Stimulated activated CD8-positive, alpha-beta memory T cell treated with anti-CD3 and anti-CD28 coated beads, Interleukin-4, amount 100 ng/mL, for 48 hours (primary cell): ENCODE results near the gene ITGB1BP2.
"Not testable (repeated sequence)": the region's sequence is repeated elsewhere in the genome, so short reads cannot be mapped to it uniquely, and the experiment has no call there.

Experiments
- DNase-seq: peaks from one replicate; pipeline ENCODE4 v3.0.0-alpha.2; 2020

ITGB1BP2 gene

DNA sequence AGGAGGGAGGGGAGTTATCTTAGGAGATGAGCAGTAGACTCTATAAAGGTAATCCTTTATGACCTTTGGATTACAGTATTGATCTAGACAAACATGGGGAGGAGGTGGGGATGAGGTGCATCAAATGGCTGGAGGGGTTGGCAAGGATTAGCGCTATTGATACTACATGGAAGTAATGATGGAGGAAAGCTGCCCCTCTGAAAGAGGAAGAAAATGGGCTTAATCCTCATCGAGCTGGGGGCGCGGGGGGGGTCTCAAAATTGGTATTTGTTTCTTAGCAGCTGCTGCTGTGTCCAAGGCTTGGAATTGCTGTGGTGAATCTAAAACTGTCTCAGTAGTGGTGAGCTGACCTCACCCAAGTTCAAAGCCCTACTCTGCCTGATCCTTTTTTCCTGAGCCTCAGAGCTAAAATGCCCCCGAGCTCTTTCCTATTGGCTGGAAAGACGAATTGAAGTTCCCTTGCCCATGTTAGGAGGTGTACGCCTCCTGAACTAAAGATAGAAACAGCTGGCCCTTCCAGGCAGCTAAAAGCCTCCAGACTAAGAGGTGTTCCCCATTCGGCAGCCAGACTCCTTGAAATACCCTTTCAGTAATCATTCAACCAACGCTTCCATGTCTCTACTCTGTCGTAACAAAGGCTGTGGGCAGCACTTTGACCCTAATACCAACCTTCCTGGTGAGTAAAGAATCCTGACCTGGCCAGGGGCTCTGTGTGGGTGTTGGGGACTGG lies at the start of gene ITGB1BP2:
ITGB1BP2 (plus strand) TSS at position 556 of the 730 bp plus-strand sequence; CDS start at position 613, 57 bp downstream.
- DNase-seq, result no peak

DNA sequence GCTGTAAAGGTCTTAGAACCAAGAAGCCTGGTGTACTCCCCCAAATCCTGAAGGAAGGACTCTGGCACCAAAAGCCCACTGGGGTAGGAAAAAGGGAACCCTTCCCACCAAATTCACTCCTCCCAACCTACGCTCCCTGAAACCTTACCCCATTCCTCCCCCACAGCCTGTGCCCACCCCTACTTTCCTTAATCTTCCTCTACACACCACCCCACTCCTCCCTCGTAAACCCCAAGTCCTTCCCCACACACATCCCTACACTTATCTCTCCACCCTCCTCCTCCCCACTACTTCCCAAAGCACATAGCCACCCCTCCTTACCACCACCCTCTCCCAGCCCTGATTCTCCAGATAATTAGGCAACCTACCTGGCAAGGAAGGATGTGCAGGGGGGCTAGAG lies 49.3 kb upstream of the ITGB1BP2 start:
- no peak for DNase-seq

DNA sequence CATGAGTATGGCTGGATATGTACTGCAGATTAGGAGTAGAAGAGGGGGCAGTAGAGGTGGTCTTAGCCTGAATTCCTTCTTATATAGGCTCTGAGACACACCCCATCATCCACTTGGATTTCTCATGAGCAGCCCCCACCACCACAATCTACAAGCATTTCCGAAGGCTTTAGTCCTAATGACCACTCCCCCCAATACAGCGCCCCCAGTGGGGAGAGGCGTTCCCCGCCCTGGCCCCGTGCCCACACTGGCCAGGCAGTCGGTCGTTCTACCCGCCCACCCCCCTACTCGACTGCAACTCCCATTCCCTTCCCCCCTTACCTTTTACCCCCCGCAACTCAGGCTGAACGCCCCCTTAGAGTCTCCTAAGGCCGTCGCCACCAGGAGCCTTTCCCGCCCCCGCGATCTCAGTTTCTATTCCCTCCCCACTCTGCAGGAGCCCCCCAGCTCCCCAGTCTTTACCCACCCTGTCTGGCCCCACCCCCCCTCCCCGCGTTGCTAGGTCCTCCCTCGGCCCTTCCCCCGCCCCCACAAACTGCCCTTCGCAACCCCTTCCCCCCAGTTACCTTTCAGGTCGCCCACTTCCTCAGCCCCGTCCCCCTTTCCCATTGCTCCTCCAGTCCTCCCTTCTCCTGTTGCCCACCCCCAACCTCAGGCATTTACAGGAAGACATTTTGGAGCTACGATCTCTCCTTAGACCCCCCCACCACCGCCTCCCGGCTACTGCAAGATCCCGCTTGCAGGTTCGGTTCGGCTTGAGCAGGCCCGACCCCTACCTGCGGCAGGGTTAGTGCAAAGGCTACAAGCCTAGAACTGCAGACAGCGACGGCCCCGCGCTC lies 48.1 kb upstream of the ITGB1BP2 start:
- DNase-seq, result peak; percentile 63

DNA sequence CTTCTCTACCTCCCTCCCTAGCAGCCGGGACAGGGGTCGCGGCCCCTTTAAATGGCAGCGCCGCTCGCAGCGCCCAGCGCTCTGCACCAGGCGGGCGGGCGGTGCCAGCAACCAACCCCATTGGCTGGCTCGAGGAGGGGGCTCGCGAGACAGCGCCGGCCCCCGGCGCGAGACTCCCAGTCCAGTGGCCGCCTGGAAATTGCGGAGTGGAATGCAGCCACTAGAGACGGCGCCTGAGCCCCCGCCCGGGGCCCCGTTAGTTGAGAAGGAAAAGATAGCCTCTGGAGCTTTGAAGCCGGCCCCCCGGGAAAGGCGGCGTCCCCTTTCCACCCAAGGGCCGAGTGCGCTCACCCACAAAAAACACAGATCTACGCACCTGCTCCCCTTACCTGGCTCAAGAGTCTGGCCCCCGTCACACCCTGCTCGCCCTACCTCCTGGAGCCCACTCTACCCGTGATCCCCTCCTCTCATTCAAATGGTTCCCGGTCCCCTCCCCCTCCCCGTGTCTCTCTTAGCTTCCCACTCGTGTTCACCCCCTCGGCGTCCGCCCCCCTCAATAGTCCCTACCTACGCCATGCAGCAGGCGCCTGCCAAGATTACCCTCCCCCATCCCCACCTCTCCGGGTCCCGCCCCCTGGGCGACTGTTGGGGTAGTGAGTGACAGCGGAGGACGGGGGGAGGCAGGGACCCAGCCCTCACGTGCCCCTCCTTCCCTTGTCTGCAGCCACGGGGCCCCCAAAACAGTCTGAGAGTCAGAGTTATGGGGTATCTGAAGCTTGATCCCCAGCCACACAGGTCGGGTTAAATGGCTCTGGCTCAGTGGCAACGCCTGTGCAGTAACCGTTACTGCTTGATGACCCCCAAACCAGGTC lies 47.2 kb upstream of the ITGB1BP2 start, which contains the start of gene ZMYM3:
ZMYM3 (minus strand) TSS at position 49 of the 872 bp plus-strand sequence. CDS start 885 bp downstream, outside the sequence.
- DNase-seq, result peak; percentile 81

DNA sequence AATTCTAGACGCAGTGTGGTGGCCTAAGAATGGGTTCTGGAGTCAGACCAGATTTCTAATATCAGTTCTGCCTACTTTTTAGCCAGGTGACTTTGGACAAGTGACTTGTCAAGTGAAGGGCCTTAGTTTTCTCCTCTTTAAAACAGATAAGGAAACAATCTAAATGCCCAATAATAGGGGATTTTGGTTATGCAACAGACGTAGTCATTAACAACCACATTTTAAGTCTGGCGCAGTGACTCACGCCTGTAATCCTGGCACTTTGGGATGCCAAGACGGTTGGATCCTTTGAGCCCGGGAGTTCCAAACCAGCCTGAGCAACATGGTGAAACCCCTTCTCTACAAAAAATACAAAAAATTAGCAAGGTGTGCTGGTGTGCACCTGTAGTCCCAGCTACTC lies 45.5 kb upstream of the ITGB1BP2 start:
- no peak for DNase-seq

DNA sequence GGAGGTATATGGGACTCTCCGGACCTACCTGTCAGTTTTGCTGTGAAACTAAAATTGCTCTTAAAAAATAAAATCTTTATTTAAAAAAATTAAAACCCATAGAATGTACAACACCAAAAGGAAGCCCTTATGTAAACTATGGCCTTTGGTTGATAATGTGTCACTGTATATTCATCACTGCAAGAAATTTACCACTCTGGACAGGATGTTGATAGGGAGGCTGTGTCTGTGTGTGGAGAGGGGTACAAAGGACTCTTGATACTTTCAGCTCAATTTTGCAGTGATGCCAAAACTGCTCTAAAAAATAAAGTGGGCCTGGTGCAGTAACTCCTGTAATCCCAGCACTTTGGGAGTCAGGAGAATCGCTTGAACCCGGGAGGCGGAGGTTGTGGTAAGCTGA lies 44.7 kb upstream of the ITGB1BP2 start:
- DNase-seq, result no peak

DNA sequence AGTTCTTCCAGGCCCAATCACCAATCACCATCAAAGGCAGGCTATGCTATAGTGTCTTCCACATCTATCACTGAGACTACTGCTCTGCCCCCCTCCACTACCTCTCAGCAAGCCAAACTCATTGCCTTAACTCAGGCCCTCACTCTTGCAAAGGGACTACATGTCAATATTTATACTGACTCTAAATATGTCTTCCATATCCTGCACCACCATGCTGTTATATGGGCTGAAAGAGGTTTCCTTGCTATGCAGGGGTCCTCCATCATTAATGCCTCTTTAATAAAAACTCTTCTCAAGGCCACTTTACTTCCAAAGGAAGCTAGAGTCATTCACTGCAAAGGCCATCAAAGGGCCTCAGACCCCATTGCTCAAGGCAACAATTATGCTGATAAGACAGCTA lies 32.9 kb upstream of the ITGB1BP2 start:
- DNase-seq, result not testable (repeated sequence)

DNA sequence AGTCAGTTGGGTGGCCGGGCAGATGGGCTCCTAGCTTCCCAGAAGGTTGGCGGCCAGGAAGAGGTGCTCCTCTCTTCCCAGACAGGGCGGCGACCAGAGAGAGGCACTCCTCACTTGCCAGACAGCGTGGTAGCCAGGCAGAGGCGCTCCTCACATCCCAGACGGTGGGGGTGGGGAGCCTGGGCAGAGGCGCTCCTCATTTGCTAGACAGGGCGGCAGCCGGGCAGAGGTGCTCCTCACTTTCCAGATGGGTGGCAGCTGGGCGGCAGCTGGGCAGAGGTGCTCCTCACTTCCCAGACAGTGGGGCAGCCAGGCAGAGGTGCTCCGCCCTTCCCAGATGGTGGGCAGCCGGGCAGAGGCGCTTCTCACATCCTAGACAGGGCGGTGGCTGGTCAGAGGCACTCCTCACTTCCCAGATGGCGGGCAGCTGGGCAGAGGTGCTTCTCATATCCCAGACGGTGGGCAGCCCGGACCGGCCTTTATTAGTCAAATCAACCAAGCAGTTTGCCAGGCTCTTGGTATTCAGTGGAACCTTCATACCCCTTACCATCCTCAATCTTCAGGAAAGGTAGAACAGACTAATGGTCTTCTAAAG lies 31.7 kb upstream of the ITGB1BP2 start:
- no peak for DNase-seq

DNA sequence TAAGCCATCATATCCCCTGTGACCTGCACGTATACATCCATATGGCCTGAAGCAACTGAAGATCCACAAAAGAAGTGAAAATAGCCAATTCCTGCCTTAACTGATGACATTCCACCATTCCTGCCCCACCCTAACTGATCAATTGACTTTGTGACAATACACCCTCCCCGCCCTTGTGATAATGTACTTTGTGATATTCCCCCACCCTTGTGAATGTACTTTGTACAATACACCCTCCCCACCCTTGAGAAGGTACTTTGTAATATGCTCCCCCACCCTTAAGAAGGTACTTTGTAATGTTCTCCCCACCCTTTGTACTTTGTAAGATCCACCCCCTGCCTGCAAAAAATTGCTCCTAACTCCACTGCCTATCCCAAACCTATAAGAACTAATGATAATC lies 29.2 kb upstream of the ITGB1BP2 start:
- not testable (repeated sequence) for DNase-seq

DNA sequence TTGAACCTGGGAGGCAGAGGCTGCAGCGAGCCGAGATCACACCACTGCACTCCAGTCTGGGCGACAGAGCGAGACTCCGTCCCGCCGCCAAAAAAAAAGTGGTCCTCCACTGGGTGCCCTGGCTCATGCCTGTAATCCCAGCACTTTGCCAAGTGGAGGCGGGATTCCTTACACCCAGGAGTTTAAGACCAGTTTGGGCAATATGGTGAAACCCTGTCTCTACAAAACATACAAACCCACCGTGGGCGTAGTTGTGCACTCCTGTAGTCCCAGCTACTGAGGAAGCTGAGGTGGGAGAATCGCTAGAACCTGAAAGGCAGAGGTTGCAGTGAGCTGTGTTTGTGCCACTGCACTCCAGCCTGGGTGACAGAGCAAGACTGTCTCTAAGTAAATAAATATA lies 20.2 kb upstream of the ITGB1BP2 start:
- DNase-seq, result not testable (repeated sequence)

DNA sequence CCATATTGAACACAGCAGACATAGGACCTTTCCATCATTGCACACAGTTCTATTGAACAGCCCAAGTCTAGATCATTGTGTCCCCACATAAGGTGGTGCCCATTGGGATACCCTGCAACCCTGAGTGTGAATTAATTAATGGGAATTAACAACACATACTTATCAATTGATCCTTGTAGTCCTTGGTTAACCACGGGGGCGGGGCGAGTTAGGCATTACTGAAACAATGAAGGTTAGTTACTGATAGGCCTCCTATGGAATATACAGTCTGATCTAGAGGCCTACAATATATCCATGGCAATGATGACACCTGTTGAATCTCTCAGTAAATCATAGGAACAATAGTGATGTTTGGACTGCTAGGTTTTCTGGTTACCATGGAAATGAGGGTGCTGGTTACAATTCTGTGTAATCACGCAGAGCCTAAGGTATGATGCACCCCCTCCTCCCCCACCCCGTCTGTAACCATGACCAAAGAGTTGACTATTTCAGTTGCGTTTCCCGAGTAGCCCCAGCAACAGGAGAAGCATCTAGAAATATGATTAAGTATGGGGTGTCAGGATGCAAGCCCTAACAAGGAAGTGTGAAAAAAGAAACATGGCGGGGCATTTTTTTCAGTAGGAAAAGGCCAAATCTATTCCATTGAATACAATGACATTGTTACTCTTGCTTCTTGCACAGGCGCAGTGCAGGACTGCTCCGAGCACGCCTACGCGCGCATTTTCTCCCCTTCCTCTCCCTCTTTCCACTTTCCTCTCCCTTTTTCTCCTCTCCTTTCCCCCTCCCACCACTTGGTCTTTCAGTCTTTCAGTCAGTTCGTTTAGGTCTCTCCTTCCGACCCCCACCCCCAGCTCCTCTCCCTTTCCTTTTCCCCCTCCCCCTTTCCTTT lies 18.8 kb upstream of the ITGB1BP2 start:
- peak; percentile 63 for DNase-seq

DNA sequence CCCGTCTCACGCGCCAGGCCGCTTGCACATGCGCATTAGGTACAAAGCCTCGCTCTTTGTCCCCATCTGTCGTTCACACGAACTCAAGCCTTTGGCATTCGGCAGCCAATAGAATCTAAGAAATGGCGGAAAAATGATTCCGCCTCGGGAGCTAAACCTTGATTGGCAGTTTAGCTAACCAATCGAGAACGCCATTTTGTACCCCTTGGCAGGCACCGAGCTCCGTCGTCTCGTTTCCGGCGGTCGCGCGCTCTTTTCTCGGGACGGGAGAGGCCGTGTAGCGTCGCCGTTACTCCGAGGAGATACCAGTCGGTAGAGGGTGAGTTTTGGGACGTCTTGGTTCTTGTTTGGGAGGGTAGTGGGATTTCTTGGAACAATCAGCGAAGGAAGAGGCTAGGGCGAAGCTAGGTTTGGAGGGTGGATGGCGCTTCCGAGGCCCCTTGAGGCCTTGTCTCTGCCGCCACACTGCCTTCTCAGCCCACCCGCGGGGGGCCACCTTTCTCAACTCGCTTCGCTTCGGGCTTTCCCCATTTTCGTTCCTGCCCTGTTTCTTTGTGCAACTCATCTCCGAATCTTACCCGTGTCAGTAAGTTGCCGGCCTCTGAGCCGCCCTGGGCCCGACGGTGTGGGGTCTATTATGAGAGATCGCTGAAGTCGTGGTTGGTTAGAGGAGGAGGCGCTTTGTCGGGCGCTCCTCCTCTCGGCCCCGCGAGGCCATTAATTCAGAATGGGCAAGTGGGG lies 18.0 kb upstream of the ITGB1BP2 start, which contains the start of gene NONO:
NONO (plus strand) TSS at position 233 of the 741 bp plus-strand sequence. CDS start 7,003 bp downstream, outside the sequence.
- peak; percentile 79 for DNase-seq

DNA sequence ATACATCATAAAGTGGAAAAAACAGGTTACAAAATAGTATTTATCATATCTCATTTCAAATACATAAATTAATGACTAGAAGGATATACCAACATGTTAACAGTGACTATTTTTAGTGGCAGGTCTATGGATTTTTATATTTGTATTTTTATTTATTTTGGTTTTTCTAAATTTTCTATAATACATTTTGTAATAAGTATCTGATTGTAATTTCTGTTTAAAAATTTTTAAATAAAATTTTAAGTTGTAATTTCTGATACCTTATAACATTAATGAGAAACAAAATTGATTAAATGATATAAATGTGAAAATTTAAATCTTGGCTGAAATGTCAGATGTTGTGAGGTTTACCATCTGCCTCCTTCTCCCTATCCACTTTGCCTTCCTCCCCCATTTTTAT lies 15.6 kb upstream of the ITGB1BP2 start:
- no peak for DNase-seq

DNA sequence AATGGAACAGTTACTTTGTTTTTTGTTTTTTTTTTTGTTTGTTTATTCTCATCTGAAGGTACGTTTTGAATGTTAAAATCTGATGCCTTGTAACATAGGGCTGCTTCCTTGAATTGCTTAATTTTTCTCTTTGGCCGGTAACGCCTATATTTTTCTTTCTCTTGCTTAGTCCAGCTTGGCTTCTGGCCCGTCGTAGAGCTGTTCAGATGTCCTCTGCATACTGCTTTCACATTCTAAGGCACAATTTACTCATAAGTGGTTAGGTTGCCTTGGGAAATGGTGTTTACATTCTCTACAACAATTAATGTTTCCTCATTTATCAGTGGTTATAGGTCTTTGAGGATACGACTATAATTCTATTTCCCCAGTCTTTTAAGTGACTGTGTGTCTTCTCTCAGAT lies 10.2 kb upstream of the ITGB1BP2 start:
- no peak for DNase-seq

DNA sequence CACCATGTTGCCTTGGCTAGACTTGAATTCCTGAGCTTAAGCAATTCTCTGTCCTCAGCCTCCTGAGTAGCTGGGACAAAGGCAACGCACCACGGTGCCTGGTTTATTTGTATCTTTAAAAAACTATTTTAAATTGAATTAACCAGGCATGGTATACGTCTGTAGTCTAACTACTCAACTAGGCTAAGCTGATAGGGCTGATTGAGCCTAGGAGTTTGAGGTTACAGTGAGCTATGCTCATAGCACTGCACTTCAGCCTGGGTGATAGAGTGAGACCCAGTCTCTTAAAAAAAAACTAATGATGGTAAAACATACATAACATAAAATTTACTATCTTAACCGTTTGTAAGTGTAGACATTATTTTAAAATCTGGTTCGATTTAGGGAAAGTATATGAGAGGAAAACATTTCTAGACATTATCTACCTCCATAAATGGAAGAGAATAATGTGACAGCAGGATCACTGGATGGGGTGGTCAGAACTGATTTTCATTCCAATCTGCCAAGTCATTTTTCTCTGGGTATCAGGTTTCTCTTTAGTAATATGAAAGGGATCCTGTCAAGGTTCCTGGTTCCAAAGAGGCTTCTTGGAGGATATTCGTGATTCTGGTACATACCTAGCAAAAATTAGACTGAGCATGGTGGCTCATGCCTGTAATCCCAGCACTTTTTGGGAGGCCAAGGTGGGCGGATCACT lies 8.7 kb upstream of the ITGB1BP2 start:
- DNase-seq, result no peak

DNA sequence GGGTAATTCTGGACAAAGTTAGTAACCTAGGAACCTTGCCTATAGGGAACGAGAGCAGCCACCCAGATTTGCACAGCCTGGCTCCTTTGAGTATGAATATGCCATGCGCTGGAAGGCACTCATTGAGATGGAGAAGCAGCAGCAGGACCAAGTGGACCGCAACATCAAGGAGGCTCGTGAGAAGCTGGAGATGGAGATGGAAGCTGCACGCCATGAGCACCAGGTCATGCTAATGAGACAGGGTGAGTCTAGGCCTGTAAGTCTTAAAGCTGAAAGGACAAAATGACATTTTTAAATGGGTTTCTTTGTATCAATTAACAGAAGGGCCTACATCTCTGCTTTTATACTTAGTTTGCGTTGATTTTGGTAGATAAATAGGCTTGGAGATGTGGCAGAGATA lies 4.7 kb upstream of the ITGB1BP2 start:
- DNase-seq, result no peak

DNA sequence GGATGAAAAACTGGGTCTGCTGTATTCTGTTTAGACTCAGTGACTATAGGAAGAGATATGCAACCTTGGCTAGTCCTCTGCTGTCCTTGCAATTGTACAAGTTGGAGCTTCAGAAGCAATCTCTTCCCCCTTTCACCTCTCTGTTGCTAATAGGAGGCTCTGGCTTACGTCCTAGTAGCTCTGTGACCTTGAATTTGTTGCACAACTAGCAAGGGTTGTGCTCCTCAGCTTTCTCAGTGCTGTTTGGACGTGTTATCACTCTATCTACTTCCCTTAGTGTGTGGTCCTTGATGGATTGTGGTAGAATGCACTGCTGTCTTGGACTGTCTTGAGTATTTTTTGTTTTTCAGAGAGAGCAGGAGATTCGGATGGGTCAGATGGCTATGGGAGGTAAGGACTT lies 3.4 kb upstream of the ITGB1BP2 start:
- no peak for DNase-seq

DNA sequence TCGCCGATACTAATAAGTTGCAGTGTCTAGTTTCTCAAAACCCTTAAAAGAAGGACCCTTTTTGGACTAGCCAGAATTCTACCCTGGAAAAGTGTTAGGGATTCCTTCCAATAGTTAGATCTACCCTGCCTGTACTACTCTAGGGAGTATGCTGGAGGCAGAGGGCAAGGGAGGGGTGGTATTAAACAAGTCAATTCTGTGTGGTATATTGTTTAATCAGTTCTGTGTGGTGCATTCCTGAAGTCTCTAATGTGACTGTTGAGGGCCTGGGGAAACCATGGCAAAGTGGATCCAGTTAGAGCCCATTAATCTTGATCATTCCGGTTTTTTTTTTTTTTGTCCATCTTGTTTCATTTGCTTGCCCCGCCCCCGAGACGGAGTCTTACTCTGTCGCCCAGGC lies 1.5 kb upstream of the ITGB1BP2 start:
- not testable (repeated sequence) for DNase-seq

DNA sequence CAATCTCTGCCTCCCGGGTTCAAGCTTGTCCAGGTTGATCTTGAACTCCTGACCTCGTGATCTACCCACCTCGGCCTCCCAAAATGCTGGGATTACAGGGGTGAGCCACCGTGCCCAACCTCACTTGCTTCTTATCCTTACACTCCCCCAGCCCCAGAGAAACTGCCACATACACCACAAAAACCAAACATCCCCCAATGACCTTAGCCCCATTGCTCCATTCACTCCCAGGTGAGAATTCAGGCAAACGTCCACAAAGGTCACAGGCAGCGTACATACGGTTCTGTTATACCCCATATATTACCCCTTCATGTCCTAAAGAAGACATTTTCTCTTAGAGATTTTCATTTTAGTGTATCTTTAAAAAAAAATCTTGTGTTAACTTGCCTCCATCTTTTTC lies 1.1 kb upstream of the ITGB1BP2 start:
- not testable (repeated sequence) for DNase-seq
